LoVo (cell line): ENCODE measurements around the gene NELL1.

ENCODE experiments used
- DNase-seq: peaks from one replicate; pipeline ENCODE4 v3.0.0-alpha.2; 2016; ENCODE audit warnings: low spot score

NELL1 gene

DNA sequence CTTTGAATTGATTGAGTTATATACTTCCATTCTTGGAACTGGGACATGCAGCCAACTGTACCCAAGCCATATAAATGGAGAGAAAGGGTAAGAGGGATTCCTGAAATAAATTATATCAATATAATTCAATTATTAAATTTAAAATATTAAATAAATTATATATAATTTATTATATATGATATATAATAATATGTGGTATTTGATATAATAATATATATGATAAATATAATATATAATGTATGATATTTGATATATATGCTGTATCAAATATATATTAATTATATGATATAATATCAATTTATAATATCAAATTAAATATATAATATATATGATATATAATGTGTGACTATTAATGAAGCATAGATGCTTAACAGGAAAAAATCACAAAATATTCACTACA is 677.0 kb downstream of the NELL1 start:
- DNase-seq = no peak

DNA sequence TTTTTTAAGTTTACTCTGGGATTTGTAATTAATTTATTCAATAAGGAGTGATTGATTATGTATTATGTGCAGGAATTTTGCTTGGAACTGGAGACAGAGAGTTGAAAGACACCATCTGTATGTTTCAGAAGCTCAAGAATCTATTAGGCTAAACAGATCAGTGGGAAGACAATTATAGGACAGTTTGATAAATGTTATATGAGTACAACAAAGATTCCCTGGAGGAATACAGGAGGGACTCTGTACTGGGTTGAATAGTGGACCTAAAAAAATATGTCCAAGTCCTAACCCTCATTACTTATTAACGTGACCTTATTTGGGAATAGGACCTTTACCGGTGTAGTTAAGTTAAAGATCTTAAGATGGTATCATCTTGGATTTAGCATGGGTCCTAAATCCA is 681.2 kb downstream of the NELL1 start:
- DNase-seq = no peak

DNA sequence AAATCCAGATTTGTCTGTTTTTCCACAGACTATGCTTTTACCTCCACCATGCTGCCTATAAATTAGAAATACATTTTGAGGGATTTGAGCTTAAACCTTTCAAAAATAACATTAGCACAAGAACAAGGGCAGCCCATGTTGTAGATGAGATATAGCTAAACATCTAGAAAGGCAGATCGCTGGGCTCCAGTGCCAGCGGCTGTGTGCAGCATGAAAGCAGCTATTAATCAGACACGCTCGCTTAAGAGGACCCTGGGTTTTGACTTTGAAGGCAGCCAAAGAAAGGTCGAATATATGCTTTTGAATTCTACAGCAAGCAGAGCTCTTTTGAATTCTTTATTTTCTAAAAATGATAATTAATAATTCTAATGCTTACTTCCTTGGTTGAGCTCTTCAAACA is 684.0 kb downstream of the NELL1 start:
- DNase-seq = no peak

DNA sequence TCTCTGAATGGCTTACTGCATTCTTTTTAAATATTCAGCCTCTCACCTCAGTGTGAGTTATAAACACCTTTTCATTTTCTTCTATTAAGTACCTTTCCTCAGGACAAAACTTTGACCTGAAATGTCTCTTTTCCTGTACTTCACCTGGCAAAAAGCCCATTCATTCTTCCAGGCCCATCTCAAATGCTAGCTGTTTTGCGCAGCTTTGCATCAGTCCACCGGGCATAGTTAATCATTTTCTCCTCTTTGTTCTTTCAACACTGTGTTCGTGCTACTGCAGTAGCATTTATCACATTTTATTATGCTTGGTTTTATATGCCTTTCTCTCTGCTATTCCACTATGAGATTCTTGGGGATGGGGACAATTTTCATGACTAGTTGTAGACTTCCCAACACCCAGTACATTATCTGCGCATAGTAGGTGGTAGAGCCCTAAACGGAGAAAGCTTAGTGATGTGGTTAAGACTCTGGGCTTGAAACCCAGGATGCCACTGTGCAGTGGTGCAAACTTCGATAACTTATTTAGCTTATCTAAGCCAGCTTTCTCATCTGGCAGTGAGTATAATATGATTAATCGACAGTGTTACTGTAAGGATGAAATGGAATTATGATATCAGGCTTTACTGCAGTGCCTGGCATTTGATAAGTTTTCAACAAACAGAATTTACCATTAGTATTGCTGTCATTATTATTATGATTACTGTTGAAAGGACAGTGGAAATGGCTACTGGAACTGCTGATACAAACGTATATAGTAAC is 695.7 kb downstream of the NELL1 start:
- DNase-seq = no peak

DNA sequence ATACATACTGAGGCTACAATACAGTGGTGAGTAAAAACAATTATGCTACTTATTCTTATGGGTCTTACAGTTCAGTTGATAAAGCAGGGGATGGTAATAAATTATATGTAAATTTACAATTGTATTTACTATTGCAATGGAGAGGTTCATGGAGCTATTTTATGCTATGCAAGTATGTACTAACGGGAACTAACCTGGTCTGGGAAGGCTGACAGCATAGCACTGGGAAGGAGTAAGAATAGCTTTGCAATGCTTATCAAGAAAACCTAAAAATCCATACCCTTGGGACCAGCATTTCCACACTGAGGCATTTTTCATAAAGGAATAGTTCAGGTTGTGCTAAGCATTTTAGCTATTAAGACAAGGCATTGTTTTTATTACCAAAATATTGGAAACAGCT is 700.6 kb downstream of the NELL1 start:
- no peak for DNase-seq

DNA sequence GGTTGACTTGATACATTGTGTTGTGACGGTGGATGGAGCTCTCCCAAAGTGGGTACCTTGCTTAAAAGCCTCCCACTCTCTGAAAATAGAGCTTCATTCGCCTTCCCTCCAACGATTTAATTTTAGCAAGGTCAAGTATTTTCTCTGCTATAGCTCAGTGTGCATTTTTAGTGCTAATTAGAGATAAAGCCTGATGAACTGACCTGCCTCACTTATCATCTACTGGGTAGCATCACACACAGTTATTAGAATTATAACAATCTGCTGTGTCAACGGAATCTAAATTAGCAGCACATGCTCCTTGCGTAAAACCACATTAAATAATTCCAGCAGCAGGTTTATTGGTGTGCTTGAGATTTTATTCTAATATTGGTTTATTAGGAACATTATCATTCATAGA is 701.7 kb downstream of the NELL1 start:
- no peak for DNase-seq

DNA sequence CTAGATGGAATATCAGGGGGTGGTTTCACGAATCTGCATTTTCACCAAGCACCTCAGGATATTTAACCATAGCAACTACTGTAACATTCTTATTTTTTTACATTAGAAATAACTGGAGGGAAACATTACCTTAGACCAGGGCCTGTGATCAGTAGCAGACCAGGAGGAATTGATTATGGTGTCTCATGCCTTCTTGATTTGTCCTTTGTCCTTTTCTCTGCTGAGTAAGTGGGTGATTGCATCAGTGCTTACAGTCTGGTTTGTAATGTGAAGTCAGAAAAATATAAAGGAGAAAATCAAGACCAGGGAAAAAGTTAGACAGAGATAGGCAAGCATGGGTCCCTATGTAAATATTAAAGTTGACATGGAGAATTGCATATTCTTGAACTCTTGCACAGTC is 703.3 kb downstream of the NELL1 start:
- DNase-seq = no peak

DNA sequence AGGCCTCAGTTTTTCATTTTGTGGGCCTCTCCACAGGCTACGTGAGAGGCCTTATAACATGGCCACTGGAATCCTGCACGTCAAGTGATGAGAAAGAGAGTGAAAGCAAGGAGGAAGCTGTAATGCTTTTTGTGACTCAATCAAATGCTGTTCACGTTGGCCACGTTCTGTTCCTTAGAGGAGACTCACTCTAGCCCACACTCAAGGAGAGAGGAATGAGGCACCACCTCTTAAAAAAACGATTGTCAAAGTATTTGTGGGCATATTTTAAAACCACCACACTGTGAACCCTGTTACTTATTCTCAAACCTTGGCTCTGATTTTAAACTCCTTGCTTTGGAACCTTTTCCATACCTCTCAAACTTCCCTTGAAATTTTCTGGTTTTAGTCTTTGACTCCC is 705.0 kb downstream of the NELL1 start:
- no peak for DNase-seq

DNA sequence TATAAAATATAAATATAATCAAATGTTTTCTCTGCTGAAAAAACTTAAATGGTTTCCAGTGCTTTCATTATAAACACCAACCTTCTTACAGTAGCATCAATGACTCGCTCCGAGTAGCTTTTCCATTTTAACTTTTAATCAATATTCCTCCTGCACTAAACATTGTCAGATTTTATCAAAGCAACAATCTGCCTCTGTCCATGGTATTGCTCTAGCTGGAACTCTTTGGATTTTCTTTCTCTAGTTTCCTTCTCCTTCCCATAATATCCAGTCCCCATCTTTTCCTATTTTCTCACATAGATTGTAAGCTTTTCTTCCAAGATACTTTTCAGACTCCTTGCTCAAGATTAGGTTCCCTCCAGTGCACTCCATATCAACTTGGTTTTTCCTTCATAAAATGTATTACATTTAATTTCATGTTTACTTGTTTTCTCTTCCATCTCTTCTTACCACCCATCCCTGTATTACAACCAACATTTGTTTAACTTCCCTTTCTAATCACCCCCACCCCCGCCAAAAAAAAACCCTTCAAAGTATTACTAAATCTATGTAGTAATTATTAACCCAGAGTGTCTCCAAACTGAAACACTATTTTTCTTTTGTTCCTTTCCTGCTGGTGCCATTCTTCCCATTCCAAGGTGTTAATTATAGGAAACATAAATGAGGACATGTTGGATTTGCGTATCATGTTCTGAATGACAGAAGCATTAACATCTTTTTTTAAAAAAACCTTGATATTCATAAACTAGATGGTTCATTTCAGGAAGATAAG is 716.5 kb downstream of the NELL1 start:
- no peak for DNase-seq

DNA sequence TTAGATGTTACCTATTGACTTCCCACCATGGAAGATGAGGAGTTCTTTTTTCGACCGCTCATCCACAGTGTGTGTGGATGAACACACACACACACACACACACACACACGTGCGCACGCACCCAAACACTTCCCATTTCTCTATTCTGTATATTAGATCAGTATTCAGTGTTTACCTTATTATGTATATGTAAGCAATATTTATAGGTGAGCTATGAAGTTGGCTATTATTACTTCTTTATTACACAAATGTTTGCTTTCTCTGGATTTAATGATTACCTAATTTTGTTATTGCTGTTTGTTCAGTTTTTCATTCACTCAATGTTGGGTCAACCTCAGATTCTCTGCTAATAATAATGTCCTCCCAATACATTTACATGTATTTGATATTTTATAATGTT is 721.0 kb downstream of the NELL1 start:
- DNase-seq = no peak

DNA sequence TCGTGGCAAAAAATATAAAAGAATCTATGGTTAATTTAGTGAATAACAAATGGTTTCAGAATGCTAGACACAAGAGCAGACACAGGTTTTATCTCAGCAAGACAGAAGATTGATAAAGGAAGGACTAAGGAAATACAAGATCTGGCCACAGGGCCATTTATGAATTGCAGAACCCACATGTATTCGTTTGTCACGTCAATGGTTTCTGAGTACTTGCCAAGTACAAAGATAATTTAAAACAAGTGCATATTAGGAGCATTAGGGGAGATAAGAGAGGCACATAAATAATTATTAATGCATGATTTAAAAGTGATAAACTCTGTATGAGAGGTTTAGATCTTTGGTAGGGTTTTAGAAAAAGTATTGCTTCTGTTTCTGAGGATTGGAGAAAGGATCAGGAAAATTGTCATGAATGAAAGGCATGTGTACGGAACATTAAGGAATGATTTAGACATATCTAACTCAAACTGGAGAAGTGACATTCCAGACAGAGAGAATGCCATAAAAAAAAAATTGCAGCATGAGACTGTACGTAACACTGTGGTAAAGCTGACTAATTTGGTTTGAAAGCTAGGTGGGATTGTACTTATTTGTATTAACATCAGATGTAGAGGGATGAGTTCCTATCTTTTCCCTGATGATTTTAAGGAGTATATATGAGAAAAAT is 727.1 kb downstream of the NELL1 start:
- no peak for DNase-seq

DNA sequence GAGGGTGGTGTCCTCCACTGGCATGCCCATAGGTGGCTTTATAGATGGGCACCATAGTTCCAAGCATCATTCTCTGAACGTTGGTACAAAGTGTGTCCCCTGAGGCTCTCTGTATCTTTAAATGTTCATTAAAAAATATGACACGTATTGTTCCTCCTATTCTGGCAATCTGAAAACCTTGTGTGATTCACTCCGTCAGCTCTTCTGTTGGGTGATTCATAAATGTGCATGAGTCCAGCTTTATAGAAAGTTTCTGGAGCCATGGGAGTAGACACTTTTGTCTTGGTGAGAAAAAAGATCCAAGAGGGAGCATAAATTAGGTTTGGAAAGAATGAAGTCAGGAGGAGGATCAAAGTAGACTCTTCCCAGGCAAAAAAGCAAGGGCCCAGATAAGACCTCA is 728.8 kb downstream of the NELL1 start:
- DNase-seq = no peak

DNA sequence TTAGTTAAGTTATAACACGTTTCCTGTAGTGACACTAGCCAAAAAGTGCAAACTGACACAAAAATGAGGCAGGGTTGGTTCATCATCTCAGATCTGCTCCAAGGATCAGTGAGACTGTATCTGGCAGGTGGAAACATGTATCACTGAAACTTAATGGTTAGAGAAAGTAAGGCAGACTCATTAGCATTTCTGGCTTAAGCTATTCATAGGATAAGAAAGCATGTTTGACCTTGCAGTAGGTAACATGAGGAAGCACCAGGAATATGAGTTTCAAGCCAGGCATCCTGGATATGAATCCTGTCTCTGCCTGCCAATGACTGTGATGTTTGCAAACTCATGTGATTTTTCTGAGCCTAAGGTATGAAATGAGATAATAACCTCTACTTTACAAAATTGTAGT is 732.1 kb downstream of the NELL1 start:
- no peak for DNase-seq

DNA sequence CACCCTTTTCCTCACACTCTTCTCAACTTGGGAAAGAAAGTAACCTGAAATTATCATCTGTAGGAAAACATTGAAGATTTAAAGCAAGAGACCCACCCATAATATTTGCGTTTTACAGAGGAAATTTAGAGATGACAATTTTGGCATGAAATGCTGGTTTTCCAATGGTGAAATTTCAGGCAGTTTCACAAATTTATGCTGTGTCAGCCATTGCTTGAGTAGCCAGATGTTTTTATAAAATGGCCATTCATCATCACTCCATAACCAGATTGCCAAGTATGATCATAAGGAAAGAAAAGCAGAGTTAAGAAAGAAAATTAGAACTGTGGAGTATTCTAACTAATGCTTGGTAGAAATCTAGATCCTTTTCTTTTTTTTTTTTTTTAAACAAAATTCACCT is 732.9 kb downstream of the NELL1 start:
- no peak for DNase-seq

DNA sequence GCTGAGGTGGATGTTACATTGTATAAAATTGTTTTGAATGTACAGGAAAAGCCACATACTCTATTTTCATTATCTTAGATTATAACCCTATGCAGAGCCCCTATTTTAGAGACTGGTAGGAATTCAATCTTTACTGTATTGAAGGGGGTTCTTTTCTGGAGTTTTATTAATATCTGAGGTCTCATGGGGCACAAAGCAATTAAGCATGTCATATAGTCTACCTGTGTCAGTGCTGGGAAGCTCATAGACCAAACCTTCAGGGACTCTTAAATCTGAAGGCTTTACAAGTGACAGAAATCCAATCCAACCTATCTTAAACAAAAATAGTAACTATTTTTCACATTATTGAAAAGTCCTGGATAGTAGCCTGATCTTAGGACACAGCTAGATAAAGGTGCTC is 733.7 kb downstream of the NELL1 start:
- DNase-seq = no peak

DNA sequence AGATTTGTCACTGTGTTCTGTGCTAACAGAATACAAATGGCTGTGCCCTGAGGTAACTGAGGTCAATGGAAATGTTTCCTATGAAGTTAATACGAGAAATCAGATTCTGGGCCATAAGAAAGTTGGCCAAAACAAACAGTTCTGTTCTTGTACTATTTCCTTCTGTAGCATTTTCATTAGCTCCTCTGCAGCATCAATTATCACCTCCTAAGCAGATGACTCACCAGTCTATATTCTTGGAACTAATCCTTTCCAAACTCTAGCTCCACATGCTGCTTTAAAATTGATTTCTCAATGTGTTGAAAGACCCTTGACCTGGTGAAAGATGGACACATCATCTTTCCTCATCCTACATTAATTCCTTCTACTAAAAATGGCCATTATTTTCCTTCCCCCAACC is 736.0 kb downstream of the NELL1 start:
- no peak for DNase-seq

DNA sequence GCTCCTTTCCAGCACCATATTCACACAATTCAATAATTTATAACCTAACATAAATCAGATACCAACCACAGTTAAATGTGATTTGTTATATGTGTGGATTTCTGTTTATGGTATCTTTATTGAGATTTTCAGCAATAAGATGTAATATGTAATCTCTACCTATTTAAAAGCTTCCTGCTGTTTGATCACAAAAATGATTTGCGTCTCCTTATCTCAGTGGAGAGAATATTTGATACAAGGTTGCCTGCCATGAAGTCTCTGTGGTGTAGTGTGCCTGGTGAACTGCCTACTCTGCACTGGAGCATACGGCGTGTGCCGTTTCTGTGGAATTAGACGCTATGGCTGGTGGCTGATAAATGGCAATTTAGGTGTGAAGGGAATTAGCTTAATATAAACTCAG is 741.1 kb downstream of the NELL1 start:
- no peak for DNase-seq

DNA sequence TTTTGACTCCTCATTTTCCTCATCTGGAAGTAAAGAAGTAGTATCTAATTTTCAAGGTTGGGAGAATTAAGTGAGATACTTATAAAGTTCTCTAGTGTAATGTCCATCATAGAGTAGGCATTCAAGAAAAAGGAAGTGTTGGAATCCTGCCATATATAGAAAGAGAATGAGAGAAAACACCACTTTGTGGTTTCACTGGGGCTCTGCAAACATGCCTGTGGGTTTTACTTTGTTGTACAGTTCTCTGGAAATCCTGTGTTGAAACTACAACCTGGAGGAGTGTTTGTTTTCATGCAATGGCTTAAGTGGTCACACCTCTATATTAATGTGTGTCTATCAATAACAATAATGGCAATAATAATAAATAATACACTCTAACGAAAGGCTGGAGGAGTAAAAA is 741.7 kb downstream of the NELL1 start:
- DNase-seq = no peak

DNA sequence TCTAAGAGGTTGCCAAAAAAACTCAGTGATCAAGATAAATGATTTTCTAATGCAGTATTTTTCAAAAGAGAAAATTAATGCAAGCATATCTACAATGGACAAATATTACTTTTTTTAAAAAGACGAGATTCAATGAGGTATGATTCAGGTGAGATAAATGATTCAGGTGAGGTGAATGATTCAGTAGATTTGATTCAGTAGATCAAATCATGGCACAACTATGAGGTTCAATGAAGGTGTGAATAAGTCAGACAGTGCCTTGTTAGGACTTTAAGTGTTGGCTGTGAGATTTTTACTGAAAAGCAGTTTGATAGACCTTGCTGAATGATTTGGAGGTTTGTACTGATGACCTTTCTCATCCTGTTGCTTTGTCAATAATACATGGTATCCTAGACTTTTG is 742.2 kb downstream of the NELL1 start:
- DNase-seq = no peak

DNA sequence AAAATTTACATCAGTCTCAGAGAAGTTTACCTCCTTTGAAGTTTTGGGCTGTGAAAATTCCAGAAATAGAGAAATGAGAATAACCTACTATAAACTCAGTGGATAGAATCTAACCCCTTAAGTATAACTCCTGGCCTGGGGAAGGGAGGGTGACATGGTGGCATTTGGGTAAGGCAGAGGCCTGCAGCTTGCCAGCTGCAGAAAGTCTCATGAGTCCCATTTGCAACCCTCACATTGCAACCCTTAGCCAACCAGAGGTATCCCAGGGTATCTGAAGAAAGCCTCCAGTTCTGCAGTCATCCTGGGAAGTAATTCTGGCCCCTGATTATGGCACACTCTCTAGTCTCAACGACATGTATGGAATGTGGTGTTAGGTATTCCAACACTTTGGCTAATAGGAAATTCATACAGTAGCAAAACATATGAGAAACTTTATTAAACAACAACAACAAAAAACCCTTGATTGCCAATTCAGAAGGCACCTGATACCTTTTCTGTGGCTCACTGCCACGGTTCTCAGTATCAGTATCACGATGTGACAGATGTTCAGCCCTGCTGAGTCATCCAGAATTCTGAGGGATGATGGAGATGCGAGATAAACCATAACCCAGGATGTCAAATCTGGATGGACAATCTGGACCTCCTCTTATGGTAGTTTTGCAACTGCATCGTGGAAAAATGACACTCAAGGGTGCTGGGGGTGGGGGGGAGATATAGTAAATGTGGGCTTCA is 743.4 kb downstream of the NELL1 start:
- DNase-seq = no peak

DNA sequence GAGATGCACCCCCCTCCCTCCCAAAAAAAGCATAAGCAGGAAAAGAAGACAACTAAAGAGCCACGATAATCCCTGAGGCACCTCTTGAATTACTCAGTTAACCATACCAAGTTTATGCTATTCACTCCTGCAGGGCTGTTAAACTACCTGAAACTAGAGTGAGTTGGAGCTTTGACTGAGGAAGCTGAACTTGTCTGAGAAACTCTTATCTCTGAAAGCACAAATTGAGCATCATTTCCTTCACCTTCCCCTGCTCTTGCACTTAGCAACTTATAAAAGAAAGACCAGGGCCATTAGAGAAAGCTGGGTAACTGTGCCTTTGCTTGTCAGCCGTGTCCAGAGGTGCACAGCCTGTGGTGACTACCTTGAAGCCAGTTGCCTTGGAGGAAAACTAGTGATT is 745.6 kb downstream of the NELL1 start:
- no peak for DNase-seq

DNA sequence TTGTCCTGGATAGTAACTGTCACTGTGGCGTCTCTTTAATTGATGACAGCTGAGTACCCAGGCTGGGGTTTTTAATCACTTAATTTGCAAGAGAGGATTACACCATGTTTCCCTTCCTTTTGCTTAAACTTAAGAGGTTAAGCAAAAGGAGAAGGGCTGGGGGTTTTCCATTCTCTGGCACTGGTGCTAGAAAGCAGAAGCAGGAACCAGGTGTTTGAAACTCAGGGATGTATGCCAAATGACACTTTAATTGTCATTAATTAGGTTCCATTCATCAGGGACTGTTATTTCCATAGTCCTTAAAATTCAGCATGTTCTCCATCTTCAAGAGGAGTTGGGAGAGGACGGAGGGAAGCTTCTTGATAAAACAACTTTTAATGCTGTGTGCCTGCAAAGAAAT is 746.2 kb downstream of the NELL1 start:
- DNase-seq = no peak
